CD4-positive, alpha-beta T cell (primary cell): ENCODE measurements around the gene MAMLD1. TPM values are rescaled to one million over a fixed set of nuclear protein-coding genes. Genes with fewer than 3 reads are reported as not detected.

Experiments
- ATAC-seq: fragments of 200-7000 bp; cut with Tn5 transposase; one replicate; pipeline ENCODE4 v1.10.0; 2022; ENCODE audit warnings: mild to moderate bottlenecking; ENCODE audit not compliant: poor library complexity
- CTCF ChIA-PET: fragments of 350-600 bp; sonication (Branson Sonifier 250); formaldehyde crosslinking; loops from one replicate; lab custom pipeline; 2021; ENCODE audit warnings: antibody characterized with exemption, inconsistent platforms; lab: Charles Lee
- POLR2A ChIA-PET: fragments of 350-600 bp; sonication (Branson Sonifier 250); formaldehyde crosslinking; loops from one replicate; lab custom pipeline; 2021; ENCODE audit warnings: antibody characterized with exemption, inconsistent platforms; lab: Charles Lee
- DNase-seq, 14 experiments: peaks; one replicate each; pipeline ENCODE4 v3.0.0-alpha.2; 2013 to 2020; ENCODE audit warnings: mixed read lengths in 2 of 14
- H3K27ac ChIP-seq, 2 donors: one replicate each; pipeline versions ENCODE4 v1.5.1 to v1.7.0; 2013; ENCODE audit warnings: low read length in 2 of 2, low read depth in 1 of 2, mild to moderate bottlenecking in 1 of 2
- H3K27me3 ChIP-seq, 2 experiments: 1 replicate in 1 of 2; 2 replicates in 1 of 2; pipeline versions ENCODE4 v1.6.1 to v1.7.0; 2013; ENCODE audit warnings: low read length in 2 of 2, control low read depth in 1 of 2, mild to moderate bottlenecking in 1 of 2, moderate library complexity in 1 of 2; ENCODE audit not compliant: insufficient read depth in 2 of 2, control insufficient read depth in 1 of 2
- H3K36me3 ChIP-seq: one replicate; pipeline ENCODE4 v1.6.1; 2013; ENCODE audit warnings: low read length, control low read depth; ENCODE audit not compliant: insufficient read depth
- H3K4me1 ChIP-seq: one replicate; pipeline ENCODE4 v1.6.1; 2013; ENCODE audit warnings: low read length, control low read depth; ENCODE audit not compliant: insufficient read depth
- H3K4me3 ChIP-seq: one replicate; pipeline ENCODE4 v1.5.1; 2013; ENCODE audit warnings: mild to moderate bottlenecking, low read length, moderate library complexity
- H3K9me3 ChIP-seq, 2 experiments: 1 replicate in 1 of 2; 2 replicates in 1 of 2; pipeline versions ENCODE4 v1.6.1 to v1.7.0; 2013; ENCODE audit warnings: low read length in 2 of 2, mild to moderate bottlenecking in 2 of 2, control low read depth in 1 of 2, moderate library complexity in 1 of 2; ENCODE audit not compliant: control insufficient read depth in 1 of 2, insufficient read depth in 1 of 2
- H3K27ac Mint-ChIP-seq: one replicate; pipeline ENCODE4 v1.8.0; 2020; ENCODE audit warnings: mixed read lengths
- H3K27me3 Mint-ChIP-seq: one replicate; pipeline ENCODE4 v1.8.0; 2021; ENCODE audit warnings: mixed read lengths
- H3K36me3 Mint-ChIP-seq: one replicate; pipeline ENCODE4 v1.8.0; 2021; ENCODE audit warnings: low read depth, mixed read lengths
- H3K4me1 Mint-ChIP-seq: one replicate; pipeline ENCODE4 v1.8.0; 2021; ENCODE audit warnings: low read depth, mixed read lengths
- H3K4me3 Mint-ChIP-seq: one replicate; pipeline ENCODE4 v1.8.0; 2020; ENCODE audit warnings: mild to moderate bottlenecking, mixed read lengths
- H3K9me3 Mint-ChIP-seq: one replicate; pipeline ENCODE4 v1.8.0; 2020; ENCODE audit warnings: mixed read lengths
- CTCF ChIP-seq: fragments of 200-600 bp; IDR thresholded peaks from one replicate; pipeline ENCODE4 v1.8.0; 2022; ENCODE audit warnings: antibody characterized with exemption, mild to moderate bottlenecking
- intact Hi-C, 2 experiments: fragments of 100-400 bp; cut with DNase I in 1 of 2; cut with micrococcal nuclease in 1 of 2; formaldehyde crosslinking; loops; one replicate each; pipeline versions ENCODE4 v1.15.1 to v1.9.0; 2023 to 2025; cut with DNase I, micrococcal nuclease
- total RNA-seq, 174 experiments: library from RNA in 2 of 174; stranded (reverse) in 2 of 174; gene quantifications; one replicate each; pipeline ENCODE4 v1.2.3 and lab custom pipeline; 2021 to 2026

The MAMLD1 gene
- total RNA-seq, 2 experiments from 2014 or later, result 0.45 to 0.96 TPM

- no peaks in the 10 kb centered on the region for H3K9me3 ChIP-seq
- no peak for DNase-seq
- H3K9me3 Mint-ChIP-seq, result no peaks in the 10 kb centered on the region
- no peaks in the 10 kb centered on the region for H3K27me3 Mint-ChIP-seq
- H3K4me3 Mint-ChIP-seq, result no peak overlapping the region
- H3K36me3 Mint-ChIP-seq, result no peaks in the 10 kb centered on the region
- intact Hi-C loops, result loop anchor here in 1 of 2 experiments (5.0 kb wide), 1 partner anchor 44 kb away; no protein-coding TSS in a partner anchor
- ATAC-seq, result no peak
- ChIA-PET POLR2A (no interaction called here), CTCF (no interaction called here)
- no peak for TF ChIP-seq CTCF
- no peak overlapping the region for H3K27ac Mint-ChIP-seq
- H3K27me3 ChIP-seq, result no peaks in the 10 kb centered on the region
- H3K36me3 ChIP-seq, result no peaks in the 10 kb centered on the region
- no peak overlapping the region for H3K27ac ChIP-seq
- peaks cover 24% of the 10 kb centered on the region for H3K4me1 ChIP-seq
- H3K4me3 ChIP-seq, result no peak overlapping the region
- peaks cover 21% of the 10 kb centered on the region for H3K4me1 Mint-ChIP-seq
Observed at GRCh38 chrX:150542846-150543229, 179.7 kb downstream of the MAMLD1 start.

GRCh38 chrX:150543230-150544155 is 180.4 kb downstream of the MAMLD1 start:
- Mint-ChIP-seq H3K4me3 (no peak overlapping the region), H3K27me3 (no peaks in the 10 kb centered on the region), H3K9me3 (no peaks in the 10 kb centered on the region), H3K36me3 (no peaks in the 10 kb centered on the region), H3K27ac (no peak overlapping the region), H3K4me1 (peaks cover 28% of the 10 kb centered on the region)
- DNase-seq (no peak), ATAC-seq (no peak)
- H3K27ac ChIP-seq, result no peak overlapping the region
- H3K4me3 ChIP-seq, result no peak overlapping the region
- no peak for TF ChIP-seq CTCF
- intact Hi-C loops, result loop anchor here (1.0 to 5.0 kb wide), 2 partner anchors 44 kb away; no protein-coding TSS in a partner anchor
- no peaks in the 10 kb centered on the region for H3K9me3 ChIP-seq
- CTCF ChIA-PET, result no interaction called here
- H3K27me3 ChIP-seq, result no peaks in the 10 kb centered on the region
- POLR2A ChIA-PET, result interaction anchor here (6.5 kb wide), 1 partner anchor 27 kb away, joined by 68 read pairs; the partner anchor contains the start of gene MTM1
- peaks cover 30% of the 10 kb centered on the region for H3K4me1 ChIP-seq
- no peaks in the 10 kb centered on the region for H3K36me3 ChIP-seq

GRCh38 chrX:150544222-150544787 is 181.2 kb downstream of the MAMLD1 start:
- Mint-ChIP-seq H3K36me3 (no peaks in the 10 kb centered on the region), H3K27ac (peak overlapping the region; percentile 47), H3K27me3 (no peaks in the 10 kb centered on the region), H3K9me3 (no peaks in the 10 kb centered on the region), H3K4me3 (peak overlapping the region; percentile 42), H3K4me1 (peaks cover 34% of the 10 kb centered on the region)
- Histone ChIP-seq H3K27me3 (no peaks in the 10 kb centered on the region), H3K9me3 (no peaks in the 10 kb centered on the region), H3K4me3 (no peak overlapping the region), H3K36me3 (no peaks in the 10 kb centered on the region), H3K4me1 (peaks cover 36% of the 10 kb centered on the region), H3K27ac (no peak overlapping the region)
- ChIA-PET POLR2A (interaction anchor here (6.5 kb wide), 1 partner anchor 26 kb away, joined by 68 read pairs; the partner anchor contains the start of gene MTM1), CTCF (no interaction called here)
- DNase-seq, result peak in 3 of 14 experiments; percentile 25 to 39 (median 30)
- no peak for TF ChIP-seq CTCF
- intact Hi-C loops, result loop anchor here (1.0 to 5.0 kb wide), 2 partner anchors 43 kb away; no protein-coding TSS in a partner anchor
- no peak for ATAC-seq
